ENCODE data around the gene MYL11. TPM values are rescaled to one million over a fixed set of nuclear protein-coding genes. Genes with fewer than 3 reads are reported as not detected.
A peak's percentile ranks its signal among the peaks of the same experiment; 100 is the strongest.

Gene MYL11
- total RNA-seq, 1 donor from 2014 or later, result not detected

DNA sequence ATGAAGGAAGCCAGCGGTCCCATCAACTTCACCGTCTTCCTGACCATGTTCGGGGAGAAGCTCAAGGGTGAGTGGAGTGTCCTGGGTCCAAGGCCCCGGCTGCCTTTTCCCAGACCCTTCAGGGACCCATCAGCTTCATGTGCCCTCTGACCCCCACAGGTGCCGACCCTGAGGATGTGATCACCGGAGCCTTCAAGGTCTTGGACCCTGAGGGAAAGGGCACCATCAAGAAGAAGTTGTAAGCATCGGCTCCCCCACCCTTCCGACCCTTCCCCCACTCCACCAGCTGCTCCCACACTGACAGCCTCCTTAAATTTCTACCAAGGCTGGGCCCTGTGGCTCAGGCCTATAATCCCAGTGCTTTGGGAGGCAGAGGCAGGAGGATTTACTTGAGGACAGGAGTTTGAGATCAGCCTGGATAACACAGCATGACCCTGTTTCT is 1.9 kb downstream of the MYL11 start:
- TF ChIP-seq, protein P1, sequence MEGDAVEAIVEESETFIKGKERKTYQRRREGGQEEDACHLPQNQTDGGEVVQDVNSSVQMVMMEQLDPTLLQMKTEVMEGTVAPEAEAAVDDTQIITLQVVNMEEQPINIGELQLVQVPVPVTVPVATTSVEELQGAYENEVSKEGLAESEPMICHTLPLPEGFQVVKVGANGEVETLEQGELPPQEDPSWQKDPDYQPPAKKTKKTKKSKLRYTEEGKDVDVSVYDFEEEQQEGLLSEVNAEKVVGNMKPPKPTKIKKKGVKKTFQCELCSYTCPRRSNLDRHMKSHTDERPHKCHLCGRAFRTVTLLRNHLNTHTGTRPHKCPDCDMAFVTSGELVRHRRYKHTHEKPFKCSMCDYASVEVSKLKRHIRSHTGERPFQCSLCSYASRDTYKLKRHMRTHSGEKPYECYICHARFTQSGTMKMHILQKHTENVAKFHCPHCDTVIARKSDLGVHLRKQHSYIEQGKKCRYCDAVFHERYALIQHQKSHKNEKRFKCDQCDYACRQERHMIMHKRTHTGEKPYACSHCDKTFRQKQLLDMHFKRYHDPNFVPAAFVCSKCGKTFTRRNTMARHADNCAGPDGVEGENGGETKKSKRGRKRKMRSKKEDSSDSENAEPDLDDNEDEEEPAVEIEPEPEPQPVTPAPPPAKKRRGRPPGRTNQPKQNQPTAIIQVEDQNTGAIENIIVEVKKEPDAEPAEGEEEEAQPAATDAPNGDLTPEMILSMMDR (IDR thresholded peaks at IDR 0.05), result no peak
- Mint-ChIP-seq H3K9me3 (ENCODE audit: unreplicated experiment) (no peaks in the 10 kb centered on the region), H3K4me1 (ENCODE audit: unreplicated experiment) (peaks cover 33% of the 10 kb centered on the region), H3K36me3 (ENCODE audit: unreplicated experiment) (no peaks in the 10 kb centered on the region), H3K27me3 (ENCODE audit: unreplicated experiment) (no peaks in the 10 kb centered on the region), H3K4me3 (ENCODE audit: unreplicated experiment) (no peak overlapping the region), H3K27ac (ENCODE audit: unreplicated experiment) (no peak overlapping the region)
- DNase-seq (ENCODE audit: extremely low spot score, unreplicated experiment), result no peak

DNA sequence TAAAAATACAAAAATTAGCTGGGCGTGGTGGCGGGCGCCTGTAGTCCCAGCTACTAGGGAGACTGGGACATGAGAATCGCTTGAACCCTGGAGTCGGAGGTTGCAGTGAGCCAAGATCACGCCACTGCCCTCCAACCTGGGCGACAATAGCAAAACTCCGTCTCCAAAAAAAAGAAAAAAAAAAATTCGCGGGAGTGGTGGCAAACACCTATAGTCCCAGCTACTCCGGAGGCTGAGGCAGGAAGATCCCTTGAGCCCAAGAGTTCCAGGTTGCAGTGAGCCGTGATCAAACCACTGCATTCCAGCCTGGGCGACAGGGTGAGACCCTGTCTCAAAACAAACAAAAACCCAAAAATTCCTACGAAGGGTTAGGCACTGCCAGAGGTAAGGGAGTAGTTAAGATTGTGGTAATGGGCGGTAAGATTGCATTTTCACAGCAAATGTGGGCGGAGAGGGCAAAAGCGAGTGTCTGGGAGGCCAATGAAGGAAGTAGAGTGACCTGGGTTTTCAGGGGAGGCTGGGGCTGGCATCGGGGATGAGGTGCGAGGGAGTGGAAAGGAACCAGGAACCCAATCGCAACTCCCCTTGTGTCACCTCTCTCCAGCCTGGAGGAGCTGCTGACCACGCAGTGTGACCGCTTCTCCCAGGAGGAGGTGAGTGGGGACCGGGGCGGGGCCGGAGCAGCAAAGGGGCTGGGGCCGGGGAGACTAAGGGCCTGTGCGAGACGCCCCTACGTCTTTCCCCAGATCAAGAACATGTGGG is 2.6 kb downstream of the MYL11 start:
- Mint-ChIP-seq H3K36me3 (ENCODE audit: unreplicated experiment) (no peaks in the 10 kb centered on the region), H3K9me3 (ENCODE audit: unreplicated experiment) (no peaks in the 10 kb centered on the region), H3K4me1 (ENCODE audit: unreplicated experiment) (peaks cover 30% of the 10 kb centered on the region), H3K4me3 (ENCODE audit: unreplicated experiment) (peak overlapping the region; percentile 98), H3K27me3 (ENCODE audit: unreplicated experiment) (no peaks in the 10 kb centered on the region), H3K27ac (ENCODE audit: unreplicated experiment) (peak overlapping the region; percentile 100)
- DNase-seq (ENCODE audit: extremely low spot score, unreplicated experiment), result no peak
- TF ChIP-seq, protein P1 (IDR thresholded peaks at IDR 0.05), result no peak

DNA sequence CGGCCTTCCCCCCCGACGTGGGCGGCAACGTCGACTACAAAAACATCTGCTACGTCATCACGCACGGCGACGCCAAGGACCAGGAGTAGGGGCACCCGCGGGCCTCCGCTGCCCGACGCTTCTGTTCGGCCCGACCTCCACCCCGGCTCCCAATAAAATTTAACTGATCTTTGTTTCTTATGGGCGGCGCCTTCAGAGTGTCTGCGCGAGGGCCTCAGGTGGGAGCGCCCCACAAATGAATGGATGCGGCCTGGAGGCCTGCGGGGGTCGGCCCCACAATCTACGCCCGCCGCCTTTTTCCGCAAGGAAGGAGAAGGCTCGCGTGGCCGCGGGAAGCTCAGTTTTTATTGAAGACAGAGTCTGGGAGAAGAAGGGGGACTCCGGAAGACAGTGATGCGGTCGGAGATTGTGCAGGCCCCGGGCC is 3.2 kb downstream of the MYL11 start:
- no peaks in the 10 kb centered on the region for H3K9me3 Mint-ChIP-seq (ENCODE audit: unreplicated experiment)
- no peaks in the 10 kb centered on the region for H3K27me3 Mint-ChIP-seq (ENCODE audit: unreplicated experiment)
- TF ChIP-seq, protein P1 (IDR thresholded peaks at IDR 0.05), result no peak
- H3K36me3 Mint-ChIP-seq (ENCODE audit: unreplicated experiment), result no peaks in the 10 kb centered on the region
- no peak for DNase-seq (ENCODE audit: extremely low spot score, unreplicated experiment)
- H3K27ac Mint-ChIP-seq (ENCODE audit: unreplicated experiment), result peak overlapping the region; percentile 100
- H3K4me1 Mint-ChIP-seq (ENCODE audit: unreplicated experiment), result peaks cover 30% of the 10 kb centered on the region
- H3K4me3 Mint-ChIP-seq (ENCODE audit: unreplicated experiment), result peak overlapping the region; percentile 98

DNA sequence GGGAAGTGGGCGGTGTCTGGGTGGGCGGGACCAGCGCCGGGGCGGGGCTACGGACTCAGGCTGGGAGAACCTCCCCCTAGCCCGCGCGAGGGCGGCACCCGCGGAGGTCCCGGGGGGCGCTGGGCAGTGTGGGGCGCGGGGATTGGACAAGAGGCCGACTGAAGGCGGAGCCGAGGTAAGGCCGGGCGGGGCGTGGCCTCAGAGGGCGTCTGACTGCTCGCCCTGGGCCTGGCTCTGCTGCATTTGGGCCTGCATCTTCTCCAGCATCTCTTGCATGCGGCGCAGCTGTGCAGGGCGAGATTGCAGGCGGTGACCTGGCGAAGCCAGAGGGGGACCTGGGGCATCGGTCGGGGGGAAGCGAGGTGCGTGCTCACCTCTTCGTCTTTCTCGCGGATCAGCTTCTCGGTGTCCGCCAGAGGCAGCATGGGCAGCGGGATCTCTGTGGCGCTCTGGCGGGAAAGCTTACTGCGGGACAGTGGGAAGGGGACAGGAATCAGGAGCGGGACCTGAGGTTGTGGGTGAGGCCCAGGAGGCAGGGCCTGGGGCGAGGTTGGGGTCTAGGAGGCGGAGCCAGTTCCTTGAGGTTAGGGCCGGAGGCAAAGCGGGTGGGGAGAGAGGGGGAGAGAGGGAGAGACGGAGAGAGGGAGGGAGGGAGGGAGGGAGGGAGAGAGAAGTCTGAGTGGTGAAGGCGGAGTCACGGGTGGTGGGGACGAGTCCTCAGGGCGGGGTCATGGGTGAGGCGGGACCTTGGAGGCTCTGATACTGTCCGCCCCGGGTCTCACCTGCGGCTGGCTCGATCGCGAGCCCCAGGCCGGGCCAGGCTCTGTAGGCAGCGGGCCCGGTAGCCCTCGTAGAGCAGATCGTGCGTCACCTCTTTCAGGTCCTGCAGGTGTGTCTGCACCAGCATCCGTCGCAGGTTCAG is 3.9 kb downstream of the MYL11 start:
- Mint-ChIP-seq H3K27me3 (ENCODE audit: unreplicated experiment) (no peaks in the 10 kb centered on the region), H3K4me1 (ENCODE audit: unreplicated experiment) (peaks cover 30% of the 10 kb centered on the region), H3K9me3 (ENCODE audit: unreplicated experiment) (no peaks in the 10 kb centered on the region), H3K36me3 (ENCODE audit: unreplicated experiment) (no peaks in the 10 kb centered on the region), H3K4me3 (ENCODE audit: unreplicated experiment) (peak overlapping the region; percentile 98), H3K27ac (ENCODE audit: unreplicated experiment) (peak overlapping the region; percentile 100)
- TF ChIP-seq, protein P1 (IDR thresholded peaks at IDR 0.05), result peak; percentile 32
- DNase-seq (ENCODE audit: extremely low spot score, unreplicated experiment), result peak; percentile 100

Data from osteocyte (in vitro differentiated cells).